HG03432 (cell line): ENCODE data around the gene ARMH4.

Source experiments
- ATAC-seq: cut with Tn5 transposase; IDR thresholded peaks from one replicate; pipeline ENCODE4 v1.9.1; 2021; ENCODE audit warnings: mild to moderate bottlenecking, moderate library complexity; ENCODE audit not compliant: unreplicated experiment

ARMH4 gene

GRCh38 chr14:58055497-58056010, 96.5 kb downstream of the ARMH4 start:
- ATAC-seq: no peak

DNA sequence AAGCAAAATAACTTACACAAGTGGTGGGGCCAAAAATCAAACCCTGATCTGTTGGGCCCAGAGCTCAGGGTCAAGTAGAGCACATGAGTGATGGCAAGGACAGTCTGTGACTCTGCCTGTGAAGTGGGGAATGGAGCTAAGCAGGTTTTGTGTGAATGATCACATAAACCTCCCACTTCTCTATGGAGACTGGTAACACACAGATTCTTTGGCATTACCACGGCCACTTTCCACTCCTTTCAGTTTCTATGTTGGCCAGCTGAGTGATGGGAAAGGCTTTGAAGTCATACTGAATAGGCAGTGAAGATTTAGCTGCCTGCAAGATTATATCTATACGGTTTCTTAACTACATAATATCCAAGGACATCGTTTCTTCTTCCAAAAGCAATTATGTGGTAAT, 97.9 kb downstream of the ARMH4 start:
- ATAC-seq: no peak

DNA sequence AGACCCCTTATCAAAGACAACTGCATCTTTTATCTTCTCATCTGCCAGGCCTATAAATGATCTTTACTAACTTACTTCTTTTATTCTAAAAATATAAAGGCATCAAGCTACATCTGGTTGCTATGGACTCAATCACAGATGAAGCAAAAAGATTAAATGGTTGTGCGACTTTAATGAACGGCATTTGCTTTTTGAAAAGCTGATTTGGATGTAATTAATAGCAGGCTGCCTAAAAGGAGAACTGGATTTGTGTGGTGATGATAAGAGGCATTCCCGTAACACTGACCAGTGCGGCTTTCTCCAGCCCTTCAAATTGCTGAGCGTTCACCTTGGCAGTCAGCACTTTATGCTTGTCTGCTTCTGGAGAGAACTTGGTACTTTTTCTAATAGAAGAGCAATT, 103.8 kb downstream of the ARMH4 start:
- ATAC-seq: no peak

DNA sequence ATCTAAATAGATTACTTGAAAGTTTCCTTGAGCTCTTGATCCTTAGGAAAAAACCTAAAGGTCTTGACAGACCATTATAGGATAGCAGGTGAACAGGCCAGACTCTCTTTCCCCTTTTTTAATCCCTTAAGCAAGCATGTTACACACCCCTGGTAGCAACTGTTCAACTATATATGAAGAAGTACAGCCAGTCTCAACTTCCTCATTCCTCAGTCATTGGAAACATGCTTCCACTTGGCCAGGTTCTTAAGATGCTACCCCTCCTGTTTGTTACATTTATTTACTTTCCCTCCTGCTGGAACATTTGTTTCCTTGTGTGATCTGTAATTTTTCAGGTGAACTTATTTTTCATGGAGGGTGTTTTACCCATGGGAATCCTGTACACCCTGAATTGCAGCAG, 124.1 kb downstream of the ARMH4 start:
- no peak for ATAC-seq

DNA sequence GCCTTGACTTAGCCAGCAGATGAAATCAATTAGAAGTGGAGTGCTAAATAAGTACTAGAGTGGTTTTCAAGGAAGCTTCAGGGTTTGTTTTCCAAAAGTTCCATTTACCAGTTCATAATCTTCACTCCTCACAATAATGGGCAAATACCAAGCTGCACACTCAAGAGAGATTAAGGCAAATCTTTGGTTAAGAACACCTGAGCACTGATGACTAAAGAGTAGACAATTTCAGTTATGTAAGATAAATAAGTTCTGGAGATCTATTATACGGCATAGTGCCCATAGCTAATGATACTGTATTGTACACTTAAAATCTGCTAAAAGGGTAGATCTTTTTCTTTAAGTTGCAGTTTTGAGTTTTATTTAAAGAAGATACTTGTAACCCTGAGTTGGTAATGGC, 125.0 kb downstream of the ARMH4 start:
- ATAC-seq: no peak

DNA sequence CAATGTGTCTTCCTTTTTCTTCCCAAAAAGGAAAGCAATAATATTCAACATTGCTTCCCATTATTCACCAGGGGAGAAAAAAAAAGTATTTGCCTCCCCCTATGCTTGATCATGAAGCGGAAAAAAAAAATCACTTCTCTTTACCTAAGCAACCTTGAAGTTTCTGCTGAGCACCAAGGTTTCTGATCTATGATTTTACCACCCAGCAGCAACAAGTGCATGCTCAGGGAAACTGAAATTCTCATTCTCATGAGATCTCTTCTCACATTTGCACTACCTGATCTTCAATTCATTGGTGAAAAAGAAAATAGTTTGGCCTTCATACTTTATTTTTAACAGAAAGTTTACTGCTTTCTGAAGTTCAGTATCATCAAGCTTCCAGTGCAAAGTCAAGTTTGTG, 125.8 kb downstream of the ARMH4 start:
- ATAC-seq: no peak

DNA sequence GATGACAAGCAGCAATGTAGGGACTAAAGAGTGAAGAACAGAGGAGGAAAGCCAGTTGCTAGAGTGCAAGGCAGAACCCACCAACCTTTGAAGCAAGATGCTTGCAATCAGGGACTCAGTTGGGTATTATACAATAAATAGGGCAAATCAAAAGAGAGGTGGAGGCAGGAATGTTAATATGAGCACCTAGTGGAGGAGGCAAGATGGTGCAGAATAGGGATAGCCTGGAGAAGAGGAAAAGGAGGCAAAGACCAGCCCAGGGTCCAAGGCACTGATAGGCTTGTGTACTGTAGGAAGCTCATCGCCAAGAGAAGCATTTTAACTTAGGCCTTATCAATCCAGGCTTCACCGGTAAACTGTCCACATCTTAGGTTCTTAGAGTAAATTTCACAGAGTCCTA, 137.2 kb downstream of the ARMH4 start:
- ATAC-seq: no peak

DNA sequence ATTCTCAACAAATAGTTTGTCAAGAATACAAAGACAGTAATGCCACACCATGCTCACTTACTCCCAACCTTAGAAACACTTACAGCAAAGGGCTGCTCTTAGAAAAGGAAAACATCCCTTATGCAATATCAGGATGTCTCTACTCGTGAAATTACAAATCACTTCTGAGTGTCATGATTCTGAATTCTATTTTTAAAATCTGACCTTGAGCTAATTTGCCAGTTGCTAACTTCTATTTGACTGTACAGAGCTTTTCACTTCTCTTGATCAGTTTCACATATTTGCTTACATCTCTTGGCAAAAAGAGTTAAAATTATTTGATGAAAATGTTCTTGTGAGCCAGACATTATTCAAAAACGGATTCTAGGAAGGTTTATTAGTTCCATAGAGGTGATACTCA, 149.4 kb downstream of the ARMH4 start:
- ATAC-seq: no peak

GRCh38 chr14:57999979-58000378, 152.0 kb downstream of the ARMH4 start:
- ATAC-seq: no peak

DNA sequence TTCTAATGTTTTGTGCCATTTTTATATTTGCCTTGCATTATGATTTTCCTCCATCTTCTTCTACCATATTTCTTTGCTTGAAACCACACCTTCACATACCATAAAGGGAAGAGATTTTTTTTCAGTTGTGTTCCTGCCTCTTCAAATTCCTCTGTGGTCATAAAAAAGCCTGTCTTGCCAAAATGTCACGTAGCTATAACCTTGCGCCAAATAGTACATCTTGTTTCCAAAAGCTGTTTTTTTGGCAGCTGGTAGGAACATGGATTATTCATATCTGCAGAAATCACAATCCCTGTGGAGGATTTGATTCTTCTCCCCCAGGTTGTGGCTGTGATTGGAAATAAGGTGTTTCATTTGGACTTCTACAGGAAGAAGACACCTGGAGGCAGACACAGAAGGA, 152.5 kb downstream of the ARMH4 start:
- ATAC-seq: no peak

DNA sequence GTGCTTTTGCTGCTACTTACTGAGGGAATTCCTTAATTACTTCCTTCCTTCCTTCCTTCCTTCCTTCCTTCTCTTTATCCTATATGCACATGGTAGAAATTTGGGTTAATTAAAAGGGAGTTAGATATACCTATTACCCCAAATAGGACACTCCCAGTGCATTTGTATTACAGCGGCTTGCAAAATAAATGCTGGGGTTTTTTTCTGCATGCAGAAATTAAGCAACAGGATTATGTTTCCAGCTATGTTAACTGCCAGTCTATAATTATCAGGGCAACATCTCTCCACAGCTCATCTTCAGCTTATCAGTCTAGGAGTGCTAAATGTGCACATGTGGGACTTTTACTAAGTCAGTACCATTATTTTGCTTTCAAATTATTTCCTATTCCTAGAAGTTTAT, 153.2 kb downstream of the ARMH4 start:
- no peak for ATAC-seq

DNA sequence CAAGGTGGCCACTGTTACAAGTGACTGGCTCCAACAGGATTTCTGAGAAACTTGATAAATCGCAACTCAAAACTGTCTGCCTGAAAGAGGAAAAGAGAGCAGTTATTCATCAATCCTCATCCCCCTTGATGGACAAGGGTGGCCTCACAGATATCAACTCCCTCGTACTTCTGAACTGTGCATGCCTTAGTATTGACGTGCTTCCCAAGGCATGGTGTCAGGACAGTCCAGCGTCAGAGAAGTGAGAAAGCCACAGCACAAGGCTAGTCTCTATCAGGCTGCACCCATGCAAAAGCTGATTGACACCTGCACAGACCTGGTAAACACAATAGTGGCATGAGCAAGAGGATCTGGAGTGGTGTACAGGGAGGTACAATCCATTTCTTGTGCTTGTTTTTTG, 160.7 kb downstream of the ARMH4 start:
- ATAC-seq: no peak

- no peak for ATAC-seq
Measured at GRCh38 chr14:57988445-57988844, 163.6 kb downstream of the ARMH4 start.

GRCh38 chr14:57987596-57988300, 164.3 kb downstream of the ARMH4 start:
- ATAC-seq: no peak

- no peak for ATAC-seq
Measured at GRCh38 chr14:57987051-57987450, 165.0 kb downstream of the ARMH4 start.

DNA sequence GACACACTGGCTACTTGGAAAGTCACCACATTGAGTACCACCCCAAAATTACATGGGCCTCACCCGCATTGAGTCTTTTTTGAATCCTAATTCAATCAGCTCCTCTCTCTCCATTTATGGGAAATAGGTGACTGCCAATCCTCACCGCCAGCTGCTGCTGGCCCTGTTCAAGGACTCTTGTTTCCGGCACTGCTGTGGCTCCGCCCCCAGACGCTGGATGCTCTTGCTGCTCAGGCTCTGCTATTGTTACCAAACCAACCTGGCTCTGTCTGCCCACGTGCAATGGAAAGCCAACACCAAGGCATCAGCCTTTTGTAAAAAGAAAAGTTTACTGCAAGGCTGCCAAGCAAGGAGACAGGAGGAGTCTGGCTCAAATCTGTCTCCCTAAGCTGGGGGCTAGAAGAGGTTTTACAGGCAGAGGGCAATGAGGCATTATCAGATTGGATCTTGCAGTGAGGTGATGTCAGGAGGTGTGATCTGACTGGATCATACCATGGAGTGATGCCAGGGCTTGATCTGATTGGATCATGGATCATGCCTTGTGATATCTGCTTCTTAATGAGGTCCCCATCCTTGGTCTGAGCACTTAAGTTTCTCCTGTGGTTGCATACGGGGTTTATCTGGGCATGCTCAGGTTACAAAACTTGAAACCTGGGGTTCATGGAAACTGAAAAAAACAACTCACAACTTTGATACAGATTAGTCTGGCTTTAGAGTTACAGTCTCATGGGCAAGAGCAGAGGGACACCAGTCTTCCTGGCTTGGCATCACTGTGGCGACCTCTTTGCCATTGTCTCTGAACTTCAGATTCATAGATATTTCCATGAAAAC, 169.0 kb downstream of the ARMH4 start:
- no peak for ATAC-seq

- no peak for ATAC-seq
Measured at GRCh38 chr14:57981817-57982560, 170.0 kb downstream of the ARMH4 start.

DNA sequence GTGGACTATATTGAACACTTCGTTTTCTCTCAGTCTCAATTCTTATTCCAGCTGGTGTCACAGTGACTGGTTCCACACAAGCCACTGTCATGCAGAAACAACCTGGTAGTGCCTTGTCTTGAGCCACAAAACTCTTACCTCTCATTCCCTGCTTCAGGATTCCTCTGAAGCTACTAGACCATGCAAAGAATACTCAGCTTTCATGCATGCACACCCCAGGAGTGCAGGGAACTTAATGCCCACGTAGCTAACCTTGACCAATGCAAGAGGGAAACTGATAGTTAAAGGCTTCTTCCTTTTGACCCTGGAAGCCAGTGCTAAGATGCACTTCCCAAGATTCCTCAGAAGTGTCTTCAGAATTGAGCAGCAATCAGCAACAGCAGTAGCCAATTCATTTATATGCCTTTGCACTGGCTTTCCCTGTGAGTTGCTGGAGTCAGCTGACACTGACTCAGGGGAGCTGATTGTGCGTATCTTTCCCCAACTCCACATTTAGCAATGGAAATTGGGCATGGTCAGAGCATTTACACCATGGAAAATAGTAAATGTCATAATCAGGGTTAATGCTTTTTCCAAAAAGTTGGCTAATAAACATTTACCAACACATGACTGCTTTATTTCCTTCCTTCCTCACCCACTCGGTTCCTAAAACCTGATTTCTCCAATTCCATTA, 172.5 kb downstream of the ARMH4 start:
- no peak for ATAC-seq

DNA sequence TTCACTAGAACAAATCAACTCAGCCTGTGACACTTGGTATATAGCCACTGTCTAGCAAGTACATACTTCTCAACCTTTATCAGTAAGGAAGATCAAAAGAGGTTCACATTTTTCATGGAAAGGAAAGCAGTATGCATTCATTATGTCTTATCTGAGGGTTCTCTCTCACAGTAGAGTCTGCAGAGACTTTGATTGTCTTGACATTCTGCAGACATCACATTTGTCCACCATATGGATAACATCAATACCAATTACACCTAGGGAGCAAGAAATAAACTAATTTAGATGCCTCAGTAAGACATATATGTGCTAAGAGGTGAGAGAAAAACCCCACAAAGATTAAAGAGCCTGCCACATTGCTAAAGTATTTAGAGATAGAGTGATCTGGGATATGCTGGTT, 175.3 kb downstream of the ARMH4 start:
- no peak for ATAC-seq

GRCh38 chr14:57974896-57975295, 177.1 kb downstream of the ARMH4 start:
- no peak for ATAC-seq

GRCh38 chr14:57970594-57970993, 181.4 kb downstream of the ARMH4 start:
- ATAC-seq: no peak
